Left ventricle myocardium superior (tissue), 1 donor: ENCODE results near the gene HOXB8. TPM values are rescaled to one million over a fixed set of nuclear protein-coding genes. Genes with fewer than 3 reads are reported as not detected.

ENCODE experiments used
- ATAC-seq: fragments of 200-7000 bp; cut with Tn5 transposase; one replicate; pipeline ENCODE4 v1.9.1; 2020; ENCODE audit warnings: mild to moderate bottlenecking, moderate library complexity
- DNase-seq: peaks from one replicate; pipeline ENCODE4 v3.0.0-alpha.2; 2020
- intact Hi-C: fragments of 100-400 bp; cut with micrococcal nuclease; formaldehyde crosslinking; loops from one replicate; pipeline ENCODE4 v1.11.0; 2022
- total RNA-seq: library from RNA; stranded (reverse); fragmentation: NEBNext Ultra II Directional; extraction: Animal tissue kit (Norgen Biotek cat#: 25700); gene quantifications from one replicate; pipeline ENCODE4 v1.2.1, GENCODE V29; 2021
- donor health status: DM: no; HTN: yes; CAD: no; lungs with severe emphysema.

HOXB8 gene
- total RNA-seq, 1 donor from 2014 or later = not detected

DNA sequence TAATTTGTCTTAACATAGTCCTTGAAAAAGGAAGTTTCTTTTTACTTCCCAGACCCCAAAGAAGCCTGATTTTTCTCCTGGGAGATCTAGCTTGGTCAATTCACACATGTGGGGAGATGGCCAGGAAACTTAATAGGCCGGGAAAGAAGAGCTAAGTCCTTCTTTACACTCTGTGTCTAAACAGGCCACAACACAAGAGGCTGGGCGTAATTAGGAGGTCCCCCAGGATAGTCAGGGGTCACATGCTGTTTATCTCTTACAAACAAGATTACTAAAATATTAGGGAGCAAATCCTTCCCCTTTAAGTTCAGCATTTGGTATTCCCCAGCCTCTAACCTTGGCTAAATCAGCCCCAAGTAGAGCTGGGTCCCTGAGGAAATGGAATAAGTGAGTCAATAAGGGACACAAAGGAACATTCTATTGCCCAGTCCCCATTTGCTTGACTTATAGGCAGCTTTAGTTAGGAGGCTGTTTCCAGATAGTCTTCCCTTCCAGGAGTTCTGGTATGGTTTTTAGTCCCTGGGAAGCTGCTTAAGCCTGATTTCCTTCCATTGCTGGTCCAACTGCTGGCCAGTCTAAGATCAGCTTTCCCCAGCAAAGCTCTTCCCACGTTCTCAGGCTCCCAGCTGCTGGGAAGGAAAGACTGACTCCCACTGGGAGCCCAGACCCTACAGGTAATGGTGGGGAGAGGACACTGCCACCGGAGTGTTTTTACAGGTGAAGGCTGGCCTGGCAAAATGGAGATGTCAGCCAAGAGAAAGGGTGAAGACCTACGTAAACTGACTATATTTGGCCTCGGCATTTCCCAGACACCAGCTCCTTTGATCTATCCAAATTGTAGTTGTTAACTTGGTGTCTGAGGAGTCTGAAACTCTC lies 25.1 kb upstream of the HOXB8 start:
- DNase-seq (no peak), ATAC-seq (no peak)
- intact Hi-C loops = no loop called here

DNA sequence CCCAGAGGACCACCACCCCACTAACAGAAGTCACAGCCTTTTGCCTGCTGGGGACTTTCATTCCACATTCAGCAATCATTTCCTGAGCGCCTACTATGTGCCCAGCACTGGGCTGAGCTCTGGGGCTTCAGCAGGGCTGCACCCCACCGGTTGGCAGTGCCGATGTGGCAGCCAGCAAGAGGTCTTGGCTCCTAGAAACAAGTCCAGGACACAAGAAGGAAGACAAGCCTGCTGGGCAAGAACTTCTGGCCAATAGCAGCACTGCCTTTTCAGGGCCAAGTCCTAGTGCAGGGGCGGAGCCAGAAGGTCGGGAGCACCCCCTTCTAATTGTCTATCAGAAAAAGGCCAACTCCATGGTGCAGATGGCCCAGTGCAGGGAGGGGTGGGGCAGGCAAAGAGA lies 24.0 kb upstream of the HOXB8 start:
- DNase-seq (no peak), ATAC-seq (no peak)
- intact Hi-C loops = no loop called here

DNA sequence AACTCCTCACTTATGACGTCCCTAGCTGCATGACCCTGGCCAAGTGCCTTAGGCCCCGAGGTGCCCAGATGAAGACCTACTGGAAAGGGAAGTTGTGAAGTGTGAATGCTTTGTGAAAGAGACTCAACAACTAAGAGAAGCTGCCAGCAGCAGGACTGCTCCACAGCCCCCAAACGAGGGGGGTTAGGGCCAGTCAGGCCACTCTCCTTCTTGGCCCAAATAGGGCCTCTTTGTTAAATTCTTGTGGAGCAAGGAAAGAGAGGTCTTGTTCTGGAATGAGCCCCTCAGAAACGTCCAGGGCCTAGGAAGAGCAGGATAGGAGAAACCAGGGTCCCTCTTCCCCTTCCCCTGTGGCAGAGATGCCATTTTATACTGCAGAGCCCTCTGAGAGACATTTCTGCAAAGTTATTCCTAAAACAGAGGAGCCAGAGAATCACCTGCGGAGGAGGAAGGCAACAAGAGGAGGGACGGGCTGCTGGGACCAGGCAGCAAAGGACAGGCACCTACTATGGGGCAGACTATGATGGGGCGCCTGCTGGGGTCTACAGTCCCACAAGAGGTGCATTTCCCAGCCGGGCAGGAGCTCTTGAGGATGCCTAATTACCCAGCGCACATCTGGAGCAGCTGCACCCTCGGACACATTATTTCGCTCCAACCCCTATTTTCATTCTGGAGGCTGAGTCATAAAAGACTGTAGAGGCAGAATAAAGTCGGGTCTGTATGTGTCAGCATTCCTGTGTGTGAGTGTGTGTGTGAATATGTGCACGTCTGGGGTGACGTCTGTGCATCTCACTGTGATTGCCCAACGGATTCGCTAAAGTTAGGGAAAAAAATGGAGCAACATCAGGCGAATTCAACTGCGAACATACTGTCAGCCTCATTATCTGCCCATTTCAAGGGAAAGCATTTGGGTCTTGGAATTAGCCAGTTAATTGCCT lies 22.5 kb upstream of the HOXB8 start:
- intact Hi-C loops = no loop called here
- DNase-seq (no peak), ATAC-seq (no peak)

DNA sequence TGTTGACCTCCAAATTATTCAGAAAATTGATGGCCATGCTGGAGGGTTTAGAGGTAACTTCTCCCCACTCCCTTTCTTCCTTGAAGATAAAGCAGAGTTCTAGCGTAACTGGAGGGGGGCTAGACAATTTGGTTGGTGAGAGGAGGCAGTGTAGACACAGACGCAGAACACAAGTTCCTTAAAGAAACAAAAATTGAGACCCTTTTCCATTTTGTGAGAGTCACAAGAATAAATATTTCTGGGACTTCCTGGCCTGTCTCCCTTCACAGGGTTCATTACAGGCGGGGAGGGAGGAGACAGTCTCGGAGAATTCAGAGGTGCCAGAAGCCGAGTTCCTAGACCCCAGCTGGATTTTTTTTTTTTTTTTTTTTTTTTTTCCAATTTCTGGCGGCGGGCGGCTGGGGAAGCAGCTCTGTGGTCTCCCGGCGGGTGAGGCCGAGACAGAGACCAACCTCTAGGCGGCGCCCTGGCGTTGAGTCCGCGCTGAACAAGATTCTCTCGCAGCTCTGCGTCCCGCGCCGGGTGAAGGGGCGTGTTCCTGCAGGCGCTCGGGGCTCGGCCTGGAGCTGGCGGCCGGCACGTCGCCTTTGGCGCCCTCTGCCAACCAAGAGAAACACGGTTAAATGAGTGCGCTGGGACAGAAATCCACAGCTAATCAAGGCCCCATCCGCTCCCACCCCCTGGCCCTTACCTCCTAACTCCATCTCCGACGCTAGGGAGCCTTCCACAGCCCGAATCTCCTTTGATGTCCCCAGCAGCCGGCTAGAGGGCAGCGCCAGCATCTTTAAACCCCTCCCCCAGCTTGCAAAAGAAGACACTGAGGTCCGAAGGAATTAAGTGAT lies 21.3 kb upstream of the HOXB8 start:
- DNase-seq (peak; percentile 69), ATAC-seq (no peak)
- intact Hi-C loops = no loop called here

DNA sequence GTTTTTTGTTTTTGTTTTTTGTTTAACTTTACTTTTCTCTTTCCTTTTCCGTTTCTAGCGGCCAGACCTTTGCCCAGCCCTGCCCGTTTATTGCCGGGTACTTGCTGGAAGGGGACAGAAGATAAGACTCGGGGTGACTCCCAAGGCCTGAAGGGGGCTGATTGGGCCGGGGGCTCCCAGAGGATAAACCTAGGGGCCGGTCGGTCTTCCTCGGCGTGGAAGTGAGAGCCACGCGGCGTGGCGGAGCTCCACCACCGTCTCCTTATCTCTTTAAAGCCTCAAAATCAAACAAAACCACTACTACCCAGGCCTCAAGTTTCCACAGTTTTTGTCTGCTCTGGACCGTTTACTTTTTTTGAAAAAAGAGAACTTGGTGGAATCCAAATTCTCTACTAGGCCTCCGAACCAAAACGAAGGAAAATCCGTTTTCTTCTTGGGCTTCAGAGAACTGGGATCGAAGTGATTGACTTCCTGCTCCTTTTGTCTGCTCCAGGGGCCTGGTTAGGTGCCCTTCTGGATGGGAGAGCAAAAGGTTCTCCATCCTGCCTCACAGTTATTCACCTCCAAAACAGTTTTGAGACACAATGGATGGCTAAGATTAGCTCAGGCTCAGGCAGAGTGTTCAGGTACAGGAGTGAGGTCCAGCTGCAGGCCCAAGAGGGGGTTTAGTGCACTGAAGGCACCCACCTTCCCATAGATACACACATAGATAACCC lies 19.6 kb upstream of the HOXB8 start:
- ATAC-seq = no peak
- intact Hi-C loops = no loop called here
- no peak for DNase-seq

DNA sequence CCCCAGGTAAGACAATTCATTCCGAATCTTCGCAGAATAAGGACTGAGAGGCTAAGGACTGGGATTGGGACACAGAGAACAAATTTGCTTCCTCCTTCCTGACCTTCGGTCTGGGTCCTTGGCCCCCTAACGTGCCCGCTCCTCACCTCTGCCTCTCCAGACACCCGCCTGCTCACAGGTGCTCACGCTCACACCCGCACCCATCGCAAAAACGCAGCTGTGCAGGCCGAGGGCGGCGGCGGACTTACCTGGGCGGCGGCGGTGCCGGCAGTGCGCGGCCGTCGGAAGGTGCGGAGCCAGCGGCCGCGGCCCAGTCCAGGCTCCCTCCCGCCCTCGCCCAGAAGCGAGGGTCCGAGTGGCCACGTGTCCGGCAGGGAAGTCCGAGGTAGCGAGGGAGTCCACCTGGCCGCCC lies 18.2 kb upstream of the HOXB8 start:
- no peak for ATAC-seq
- intact Hi-C loops = no loop called here
- no peak for DNase-seq

DNA sequence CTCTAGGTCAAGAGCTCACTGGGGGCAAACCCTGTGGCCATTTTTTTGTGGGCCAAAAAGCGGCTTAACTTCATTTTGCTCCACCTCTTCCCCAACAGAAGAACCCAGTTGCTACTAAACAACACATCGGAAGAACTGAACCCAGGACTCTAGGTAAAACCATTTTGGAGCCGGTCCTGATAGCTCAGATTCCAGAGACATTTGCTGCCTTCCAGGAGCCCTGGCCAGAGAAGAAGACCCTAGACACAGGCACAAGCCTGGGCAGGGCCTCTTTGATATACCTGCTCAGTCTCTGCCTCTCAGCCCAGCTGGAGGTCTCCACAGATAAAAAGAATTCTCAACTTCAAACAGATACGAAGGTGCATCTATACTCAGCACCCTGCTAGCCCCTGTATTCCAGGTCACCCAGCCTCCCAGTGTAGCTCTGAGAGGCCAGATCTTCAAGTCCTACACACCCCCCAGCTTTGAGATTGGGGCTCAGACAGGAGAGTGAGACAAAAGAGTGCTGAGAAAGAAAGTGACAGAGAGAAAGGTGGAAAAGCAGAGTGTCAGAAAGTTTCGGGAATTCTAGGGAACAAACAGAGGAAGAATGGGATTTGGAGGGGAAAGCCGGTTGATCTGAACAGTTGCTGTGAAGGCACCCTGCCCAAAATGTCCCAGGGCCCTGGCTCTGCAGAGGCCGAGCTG lies 17.6 kb upstream of the HOXB8 start:
- DNase-seq (no peak), ATAC-seq (no peak)
- intact Hi-C loops = no loop called here

DNA sequence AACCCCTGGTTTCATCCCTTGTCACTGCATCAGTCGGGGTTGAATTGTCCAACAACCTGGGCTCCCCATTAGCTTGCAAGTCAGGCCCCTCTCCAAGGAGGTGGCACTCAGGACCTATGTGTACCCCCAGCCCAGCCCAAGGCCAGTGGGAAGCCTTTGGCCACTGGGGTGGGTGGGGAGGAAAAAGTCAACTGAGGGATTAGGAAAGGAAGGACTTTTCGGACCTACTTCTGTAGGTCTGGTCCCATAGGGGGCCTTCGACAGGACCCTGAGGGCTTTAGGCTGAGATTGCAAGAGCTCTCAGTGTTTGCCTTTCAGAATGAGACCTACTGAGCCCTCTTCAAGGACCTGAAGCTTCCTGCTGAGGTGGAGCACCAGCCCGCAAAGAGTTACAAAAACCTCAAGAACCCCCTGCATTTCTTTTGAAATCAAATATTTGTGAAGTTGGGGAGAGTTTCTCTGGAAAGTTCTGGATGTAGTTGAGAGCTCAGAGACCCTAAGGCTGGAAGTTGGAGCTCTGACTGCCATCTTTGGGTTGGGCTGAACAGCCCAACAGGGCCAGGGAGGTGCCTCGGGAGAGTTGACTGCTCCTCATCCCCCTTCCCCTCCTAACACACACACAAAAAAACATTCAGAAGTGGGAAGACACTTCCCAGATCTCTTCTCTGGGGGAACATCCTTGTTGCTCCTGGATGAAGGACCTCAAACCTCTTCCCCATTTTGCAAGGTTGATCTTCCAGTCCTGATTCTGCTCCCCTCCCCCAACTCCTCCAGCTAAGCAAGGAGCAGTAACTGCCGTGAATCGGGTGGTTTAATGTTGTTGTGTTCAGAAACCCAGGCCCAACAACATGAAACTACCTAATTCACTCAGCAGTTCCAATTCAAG lies 16.8 kb upstream of the HOXB8 start:
- ATAC-seq = no peak
- intact Hi-C loops = no loop called here
- no peak for DNase-seq

DNA sequence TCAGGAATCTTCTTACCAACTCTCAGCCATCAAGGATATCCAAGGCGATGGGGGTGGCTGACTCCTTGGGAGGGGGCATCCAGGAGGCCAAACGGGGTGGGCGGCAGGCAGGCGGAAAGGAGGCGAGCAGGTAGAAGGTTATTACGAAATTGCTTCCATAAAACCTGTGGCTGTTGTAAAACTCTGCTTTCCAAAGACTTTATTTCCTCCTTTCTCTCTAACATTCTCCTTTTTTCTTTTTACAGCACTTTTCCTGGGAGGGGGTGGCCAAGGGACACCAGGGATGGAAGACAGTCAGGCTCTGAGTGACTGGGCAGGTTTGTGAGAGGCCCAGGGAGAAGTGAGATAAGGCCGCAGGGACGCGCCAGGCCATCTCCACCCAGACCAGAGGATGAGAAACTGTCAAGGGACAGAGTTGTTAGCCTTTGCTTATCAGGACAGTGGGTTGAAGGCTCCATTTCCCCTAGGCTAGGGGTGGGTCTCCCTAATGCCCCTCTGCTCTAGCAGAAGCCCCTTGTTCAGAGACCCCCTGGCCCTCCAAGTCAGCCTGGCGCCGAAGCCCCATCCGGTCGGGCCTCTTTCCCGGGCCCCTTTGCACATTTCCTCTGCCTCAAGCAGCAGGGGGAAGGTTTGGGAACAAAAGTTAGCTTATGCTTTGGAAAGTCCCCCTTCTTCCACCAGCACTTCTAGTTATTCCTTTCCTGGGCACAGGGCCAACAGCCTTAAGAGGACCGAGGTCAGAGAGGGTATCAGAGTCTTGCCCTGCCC lies 16.0 kb upstream of the HOXB8 start:
- DNase-seq (no peak), ATAC-seq (no peak)
- intact Hi-C loops = no loop called here

DNA sequence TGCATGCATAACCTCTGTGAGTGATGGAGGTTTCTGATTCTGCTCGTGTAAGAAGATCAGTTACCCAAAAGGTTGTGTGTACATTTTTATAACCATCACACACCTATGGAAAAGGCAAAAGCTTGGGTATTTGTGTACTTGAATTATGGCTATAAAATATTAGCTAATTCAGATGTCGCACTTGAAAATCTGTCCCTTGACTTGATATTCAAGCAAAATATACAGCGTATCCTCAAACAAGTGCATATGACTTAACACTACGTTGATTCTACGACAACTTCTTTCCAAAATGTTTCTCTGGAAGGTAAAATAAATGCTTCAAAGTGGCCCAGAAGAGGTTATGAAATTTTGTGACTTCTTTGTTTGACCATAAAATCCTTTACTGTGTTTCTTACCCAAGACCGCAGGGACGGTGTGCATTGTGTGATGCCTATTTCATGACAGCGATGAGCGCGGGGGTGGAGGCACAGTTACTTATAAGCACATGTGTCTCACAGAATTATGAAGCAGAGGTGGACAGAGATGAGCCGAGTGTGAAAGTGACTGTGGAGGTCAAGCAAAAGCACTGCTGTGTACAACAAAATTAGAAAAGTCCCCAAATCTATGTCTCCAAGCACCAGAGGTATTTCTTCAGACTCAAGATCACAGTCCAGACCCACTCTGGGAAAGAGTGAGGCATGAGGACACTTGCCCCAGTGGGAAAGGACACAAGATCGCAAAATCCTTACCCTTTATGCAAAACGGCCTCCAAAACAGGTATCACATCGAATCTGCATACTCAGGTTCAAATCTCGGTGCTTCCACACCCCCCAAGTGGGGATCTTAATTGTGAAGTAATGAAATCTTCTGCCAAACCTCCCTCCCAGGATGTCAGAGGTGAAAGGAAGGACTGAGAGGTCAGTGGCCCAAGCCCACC lies 15.2 kb upstream of the HOXB8 start:
- DNase-seq = no peak
- no peak for ATAC-seq
- intact Hi-C loops = no loop called here

DNA sequence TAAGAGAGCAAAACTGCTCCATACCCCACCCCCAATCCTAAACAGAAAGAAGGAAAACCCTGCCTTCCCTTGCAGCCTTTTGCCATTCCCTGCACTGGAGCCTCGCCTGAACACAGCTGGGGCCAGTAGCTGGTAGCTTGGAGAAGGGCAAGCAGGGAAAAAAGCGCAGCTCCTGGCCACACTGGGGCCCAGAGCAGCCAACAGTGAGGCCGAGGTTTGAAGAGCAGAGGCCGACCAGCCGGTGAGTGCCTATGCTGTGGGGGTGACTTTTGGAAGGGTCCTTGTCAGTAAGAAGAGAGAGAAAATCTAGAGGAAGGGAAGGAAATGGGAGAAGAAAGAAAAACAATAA lies 14.3 kb upstream of the HOXB8 start:
- intact Hi-C loops = no loop called here
- ATAC-seq (no peak), DNase-seq (no peak)

DNA sequence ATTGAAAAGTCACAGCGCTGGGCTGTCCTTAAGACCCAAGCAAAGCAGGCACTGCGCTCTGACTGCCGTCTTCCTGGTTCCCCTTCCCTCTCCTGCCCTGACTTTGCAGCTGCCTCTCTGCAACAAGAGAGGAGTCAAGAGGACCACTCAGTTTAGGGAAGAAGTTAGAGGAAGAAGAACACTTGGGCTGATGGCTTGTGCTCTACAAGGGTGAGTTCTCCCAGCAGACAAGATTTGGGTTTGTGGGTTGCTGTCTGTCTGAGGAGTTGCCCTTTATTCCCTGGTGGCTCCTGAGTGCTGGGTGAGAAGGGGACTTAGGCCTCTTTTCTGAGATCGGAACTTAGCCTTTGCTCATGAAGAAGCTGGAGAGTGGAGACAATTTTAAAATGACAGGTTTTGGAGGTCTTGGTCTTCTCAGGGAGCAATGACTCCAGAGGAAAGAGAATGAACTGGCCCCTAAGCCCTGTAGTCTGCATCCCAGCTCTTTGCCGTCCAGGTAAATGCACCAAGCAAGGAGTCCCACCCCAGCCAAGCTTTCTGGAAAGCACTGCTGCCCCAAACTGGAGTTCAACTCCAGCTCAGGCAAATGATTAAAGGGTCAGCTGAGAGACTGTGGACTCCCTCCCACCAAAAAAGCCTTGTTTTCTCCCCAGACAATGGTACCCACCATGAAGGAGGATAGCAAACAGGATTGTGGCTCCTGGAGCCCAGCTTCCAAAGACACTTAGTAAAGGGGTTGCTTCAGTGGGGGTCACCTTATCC lies 13.7 kb upstream of the HOXB8 start:
- DNase-seq = no peak
- ATAC-seq = no peak
- intact Hi-C loops = no loop called here

DNA sequence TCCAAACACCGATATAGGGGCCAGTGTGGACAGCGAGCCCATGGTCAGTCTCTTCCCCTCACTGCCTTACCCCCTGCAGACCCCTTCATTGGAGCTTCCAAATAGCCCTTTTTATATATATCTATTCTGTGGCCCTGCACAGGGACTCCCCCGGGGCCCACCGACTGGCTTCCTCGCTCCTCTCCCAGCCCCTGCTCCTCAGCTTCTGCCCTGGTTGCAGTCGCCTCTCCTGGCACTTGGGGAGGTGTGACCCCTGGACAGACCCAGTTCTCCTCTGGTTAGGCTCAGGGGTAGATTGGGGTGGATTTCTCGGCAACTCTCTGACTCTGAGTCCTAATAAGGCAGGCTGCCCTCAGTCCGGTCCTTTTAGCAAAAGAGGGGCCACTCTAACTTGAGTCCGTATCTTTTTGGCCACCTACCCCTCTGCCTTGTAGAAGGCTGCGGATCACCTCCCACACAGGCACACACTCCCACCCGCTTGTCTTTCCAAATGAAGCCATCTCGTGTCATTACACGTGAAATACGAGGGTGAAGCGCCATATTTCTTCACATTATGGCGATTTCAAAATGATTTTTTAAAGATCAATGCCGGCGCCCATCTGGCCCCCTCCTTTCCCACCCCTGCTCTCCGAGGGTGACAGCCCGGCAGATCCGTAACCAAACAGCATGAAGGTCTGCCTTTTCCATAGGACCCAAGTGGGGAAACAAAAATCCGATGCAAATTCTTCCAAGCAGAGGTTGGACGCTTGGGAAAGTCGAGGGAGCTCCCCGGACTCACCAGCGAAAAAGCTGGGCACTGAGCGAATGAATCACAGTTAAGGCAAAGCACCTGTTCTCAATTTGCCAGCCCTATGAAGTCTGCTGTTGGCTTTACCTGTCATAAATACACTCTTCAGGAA lies 12.8 kb upstream of the HOXB8 start:
- intact Hi-C loops = no loop called here
- DNase-seq = no peak
- ATAC-seq = no peak

DNA sequence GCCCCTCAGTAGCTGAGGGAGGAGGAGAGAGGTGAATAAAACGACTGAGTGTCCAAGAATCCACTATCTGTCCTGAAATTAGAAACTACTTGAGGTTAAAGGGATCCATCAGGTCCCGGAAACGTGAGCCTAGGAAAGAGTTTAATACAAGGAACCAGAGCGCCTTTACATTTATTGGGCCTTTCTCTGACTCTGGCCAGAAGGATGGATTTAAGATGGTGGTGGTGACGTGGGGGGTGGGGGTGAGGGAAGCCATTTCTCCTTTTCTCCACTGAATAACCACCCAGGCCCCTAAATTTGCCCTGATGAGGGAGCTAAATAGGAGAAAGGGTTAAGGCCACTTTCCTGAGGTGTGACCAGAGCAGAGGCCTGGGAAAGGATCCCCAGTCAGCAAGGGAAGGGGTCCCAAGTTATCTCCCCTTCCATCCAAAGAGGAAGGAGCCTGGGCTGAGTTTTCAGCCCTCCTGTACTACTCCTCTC lies 12.1 kb upstream of the HOXB8 start:
- intact Hi-C loops = no loop called here
- DNase-seq = no peak
- no peak for ATAC-seq
